AG04449 (cell line): ENCODE data around the gene PRRG2.
A peak's percentile ranks its signal among the peaks of the same experiment; 100 is the strongest.

Source experiments
- CTCF ChIA-PET: fragments of 350-600 bp; formaldehyde crosslinking; extraction: SDS; loops from one replicate; lab custom pipeline; 2021; ENCODE audit warnings: antibody characterized with exemption; lab: Yijun Ruan, JAX
- POLR2A ChIA-PET: fragments of 400-600, 350-600 bp; formaldehyde crosslinking; extraction: SDS; loops from one replicate; lab custom pipeline; 2020; ENCODE audit warnings: antibody characterized with exemption, inconsistent platforms; lab: Yijun Ruan, JAX
- DNase-seq: peaks from one replicate; pipeline ENCODE4 v3.0.0-alpha.2; 2010; ENCODE audit warnings: low read depth, low spot score
- H3K4me3 ChIP-seq: 2 replicates; pipeline ENCODE4 v1.5.1; 2011; ENCODE audit warnings: low read depth, mild to moderate bottlenecking, control low read depth, low read length
- CTCF ChIP-seq: IDR thresholded peaks from one replicate; pipeline ENCODE4 v1.5.1; 2011; ENCODE audit warnings: mild to moderate bottlenecking, moderate library complexity, low read length, control low read depth, inconsistent platforms; ENCODE audit not compliant: insufficient read depth; ENCODE audit errors: missing control alignments

The PRRG2 gene

GRCh38 chr19:49585023-49585422 is 3.9 kb downstream of the PRRG2 start:
- ChIA-PET POLR2A (no interaction called here), CTCF (interaction anchor here (2.9 kb wide), 1 partner anchor 15 kb away, joined by 16 read pairs; no protein-coding TSS in a partner anchor)
- no peak for TF ChIP-seq CTCF
- no peak for DNase-seq
- no peak overlapping the region for H3K4me3 ChIP-seq

- CTCF ChIA-PET, result interaction anchor here (0.7 to 1.2 kb wide), 2 partner anchors 17 to 84 kb away, joined by 3 to 5 read pairs; no protein-coding TSS in a partner anchor
- POLR2A ChIA-PET, result no interaction called here
- no peak for DNase-seq
- H3K4me3 ChIP-seq, result no peak overlapping the region
- no peak for TF ChIP-seq CTCF
Measured at GRCh38 chr19:49587227-49587626, 6.1 kb downstream of the PRRG2 start.

DNA sequence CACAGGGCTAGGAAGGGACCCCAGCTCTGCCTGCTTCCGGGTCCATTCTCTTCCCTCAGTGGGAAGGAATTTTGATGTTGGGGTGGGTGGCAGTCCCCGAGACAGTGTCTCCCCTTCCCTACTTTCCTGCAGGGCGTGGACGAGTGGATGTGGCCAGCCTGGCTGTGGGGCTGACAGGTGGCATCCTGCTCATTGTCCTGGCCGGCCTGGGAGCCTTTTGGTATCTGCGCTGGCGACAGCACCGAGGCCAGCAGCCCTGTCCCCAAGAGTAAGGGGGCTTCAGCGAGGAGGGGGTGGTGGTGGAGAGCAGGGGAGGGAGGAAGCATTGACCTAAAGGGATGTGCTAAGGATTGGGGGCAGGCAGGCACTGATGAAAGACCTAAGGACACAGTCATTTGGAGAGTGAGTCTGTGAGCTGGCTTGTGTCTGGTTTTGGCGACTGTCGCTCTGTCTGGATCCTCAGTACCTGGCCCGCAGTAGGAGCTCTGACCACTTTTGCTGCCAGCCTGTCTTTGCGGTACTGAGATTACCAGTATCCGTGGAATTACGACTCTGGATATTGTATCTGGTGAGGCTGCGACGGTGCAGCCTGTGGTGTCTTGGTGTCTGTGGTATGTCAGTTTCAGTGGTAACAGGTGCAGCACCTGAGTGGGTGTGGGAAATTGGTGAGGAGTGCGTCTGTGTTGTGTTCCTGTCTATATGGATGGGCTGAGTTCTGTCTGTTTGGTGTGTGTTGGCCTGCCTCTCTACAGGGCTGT is 7.4 kb downstream of the PRRG2 start:
- H3K4me3 ChIP-seq, result no peak overlapping the region
- no peak for TF ChIP-seq CTCF
- POLR2A ChIA-PET, result interaction anchor here (0.9 kb wide), 1 partner anchor 8 kb away, joined by 4 read pairs; the partner anchor contains the start of genes NOSIP and PRRG2
- CTCF ChIA-PET, result interaction anchor here (1.2 to 2.7 kb wide), 2 partner anchors 18 kb away, joined by 5 to 15 read pairs; no protein-coding TSS in a partner anchor
- no peak for DNase-seq

DNA sequence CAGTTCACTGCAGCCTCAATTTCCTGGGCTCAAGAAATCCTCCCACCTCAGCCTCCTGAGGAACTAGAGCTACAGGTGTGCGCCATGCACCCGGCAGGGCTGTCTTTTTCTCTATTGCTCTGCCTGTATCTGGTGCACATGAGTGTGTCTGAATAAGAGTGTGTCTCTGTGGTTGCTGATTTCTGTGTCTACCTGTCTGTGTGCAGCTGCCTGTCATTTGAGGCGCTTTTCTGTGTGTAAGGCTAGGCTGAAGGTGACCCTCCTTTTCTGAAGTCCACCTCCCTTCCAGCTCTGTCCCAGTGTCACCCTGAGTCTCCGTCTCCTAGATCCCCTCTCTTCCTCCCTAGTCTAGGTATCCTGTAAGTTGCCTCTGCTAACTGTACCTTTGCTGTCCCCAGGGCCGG is 8.4 kb downstream of the PRRG2 start:
- H3K4me3 ChIP-seq, result no peak overlapping the region
- TF ChIP-seq CTCF, result no peak
- ChIA-PET CTCF (interaction anchor here (2.7 kb wide), 1 partner anchor 19 kb away, joined by 15 read pairs; no protein-coding TSS in a partner anchor), POLR2A (interaction anchor here (0.6 to 1.7 kb wide), 8 partner anchors 9 to 87 kb away, joined by 4 to 16 read pairs (median 6); partner anchors contain the start of genes BCL2L12, IRF3, NOSIP and PRMT1)
- no peak for DNase-seq

GRCh38 chr19:49590071-49590970 is 9.2 kb downstream of the PRRG2 start:
- DNase-seq, result peak; percentile 67
- peak overlapping the region; percentile 85 for H3K4me3 ChIP-seq
- ChIA-PET CTCF (interaction anchor here (1.2 to 2.7 kb wide), 3 partner anchors 9 to 52 kb away, joined by 3 to 15 read pairs (median 6); partner anchors contain the start of gene SCAF1), POLR2A (interaction anchor here (0.6 to 1.7 kb wide), 10 partner anchors 8 to 87 kb away, joined by 3 to 16 read pairs (median 4); partner anchors contain the start of genes BCL2L12, IRF3, NOSIP and PRMT1)
- TF ChIP-seq CTCF, result no peak
